RWPE1 (cell line): ENCODE data around the gene ESPNL.

Source experiments
- CTCF ChIA-PET: fragments of 350-600 bp; sonication (Branson Sonifier 250); formaldehyde crosslinking; extraction: SDS; loops from one replicate; lab custom pipeline; 2021; lab: Yijun Ruan, JAX
- POLR2A ChIA-PET: fragments of 400-600 bp; formaldehyde crosslinking; extraction: SDS; loops from one replicate; lab custom pipeline; 2020; ENCODE audit warnings: antibody characterized with exemption; ENCODE audit not compliant: low non-redundant PET; lab: Yijun Ruan, JAX
- DNase-seq: peaks from one replicate; pipeline ENCODE4 v3.0.0; 2012; ENCODE audit warnings: low spot score
- H3K27ac ChIP-seq: fragments of 450-650 bp; 2 replicates; pipeline ENCODE4 v1.5.1; 2017
- TF ChIP-seq, protein P1 (sequence below): fragments of 450-650 bp; conservative IDR thresholded peaks from 2 replicates; pipeline ENCODE4 v1.5.1; 2017; ENCODE audit warnings: low read depth, mild to moderate bottlenecking

The ESPNL gene

DNA sequence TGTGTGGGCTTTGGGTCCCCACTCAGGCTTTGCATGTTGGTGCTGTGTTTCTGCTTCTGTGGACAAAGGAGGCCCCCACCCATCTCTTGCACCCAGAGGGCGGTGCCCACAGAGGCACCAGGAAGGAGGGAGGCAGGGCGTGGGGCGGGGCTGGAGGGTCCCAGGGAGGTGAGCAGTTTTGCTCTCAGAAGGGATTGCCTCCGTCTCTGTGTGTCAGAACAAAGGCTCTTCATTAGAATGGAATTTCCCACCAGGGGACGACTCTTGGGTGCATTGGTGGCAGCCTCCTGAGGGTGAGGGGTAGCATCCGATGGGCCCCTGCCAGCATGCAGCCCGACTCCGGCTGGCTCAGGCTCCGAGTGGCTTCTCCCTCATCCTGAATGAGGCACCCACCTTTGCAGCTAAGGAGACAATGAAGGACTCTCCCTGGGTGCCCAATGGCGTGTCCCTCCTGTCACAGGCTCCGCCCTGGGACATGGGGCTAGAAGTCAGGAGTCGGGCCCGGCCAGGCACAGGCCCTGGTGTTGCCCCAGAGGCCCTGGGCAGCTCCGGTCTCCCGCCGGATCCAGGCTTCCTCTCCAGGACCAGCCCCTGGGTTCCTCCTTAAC is 51.6 kb downstream of the ESPNL start:
- TF ChIP-seq, protein P1, sequence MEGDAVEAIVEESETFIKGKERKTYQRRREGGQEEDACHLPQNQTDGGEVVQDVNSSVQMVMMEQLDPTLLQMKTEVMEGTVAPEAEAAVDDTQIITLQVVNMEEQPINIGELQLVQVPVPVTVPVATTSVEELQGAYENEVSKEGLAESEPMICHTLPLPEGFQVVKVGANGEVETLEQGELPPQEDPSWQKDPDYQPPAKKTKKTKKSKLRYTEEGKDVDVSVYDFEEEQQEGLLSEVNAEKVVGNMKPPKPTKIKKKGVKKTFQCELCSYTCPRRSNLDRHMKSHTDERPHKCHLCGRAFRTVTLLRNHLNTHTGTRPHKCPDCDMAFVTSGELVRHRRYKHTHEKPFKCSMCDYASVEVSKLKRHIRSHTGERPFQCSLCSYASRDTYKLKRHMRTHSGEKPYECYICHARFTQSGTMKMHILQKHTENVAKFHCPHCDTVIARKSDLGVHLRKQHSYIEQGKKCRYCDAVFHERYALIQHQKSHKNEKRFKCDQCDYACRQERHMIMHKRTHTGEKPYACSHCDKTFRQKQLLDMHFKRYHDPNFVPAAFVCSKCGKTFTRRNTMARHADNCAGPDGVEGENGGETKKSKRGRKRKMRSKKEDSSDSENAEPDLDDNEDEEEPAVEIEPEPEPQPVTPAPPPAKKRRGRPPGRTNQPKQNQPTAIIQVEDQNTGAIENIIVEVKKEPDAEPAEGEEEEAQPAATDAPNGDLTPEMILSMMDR, result no peak
- ChIA-PET CTCF (interaction anchor here (0.5 to 0.6 kb wide), 3 partner anchors 118 to 1142 kb away, joined by 3 to 4 read pairs (median 3); no protein-coding TSS in a partner anchor), POLR2A (no interaction called here)
- no peak for DNase-seq
- no peak overlapping the region for H3K27ac ChIP-seq

DNA sequence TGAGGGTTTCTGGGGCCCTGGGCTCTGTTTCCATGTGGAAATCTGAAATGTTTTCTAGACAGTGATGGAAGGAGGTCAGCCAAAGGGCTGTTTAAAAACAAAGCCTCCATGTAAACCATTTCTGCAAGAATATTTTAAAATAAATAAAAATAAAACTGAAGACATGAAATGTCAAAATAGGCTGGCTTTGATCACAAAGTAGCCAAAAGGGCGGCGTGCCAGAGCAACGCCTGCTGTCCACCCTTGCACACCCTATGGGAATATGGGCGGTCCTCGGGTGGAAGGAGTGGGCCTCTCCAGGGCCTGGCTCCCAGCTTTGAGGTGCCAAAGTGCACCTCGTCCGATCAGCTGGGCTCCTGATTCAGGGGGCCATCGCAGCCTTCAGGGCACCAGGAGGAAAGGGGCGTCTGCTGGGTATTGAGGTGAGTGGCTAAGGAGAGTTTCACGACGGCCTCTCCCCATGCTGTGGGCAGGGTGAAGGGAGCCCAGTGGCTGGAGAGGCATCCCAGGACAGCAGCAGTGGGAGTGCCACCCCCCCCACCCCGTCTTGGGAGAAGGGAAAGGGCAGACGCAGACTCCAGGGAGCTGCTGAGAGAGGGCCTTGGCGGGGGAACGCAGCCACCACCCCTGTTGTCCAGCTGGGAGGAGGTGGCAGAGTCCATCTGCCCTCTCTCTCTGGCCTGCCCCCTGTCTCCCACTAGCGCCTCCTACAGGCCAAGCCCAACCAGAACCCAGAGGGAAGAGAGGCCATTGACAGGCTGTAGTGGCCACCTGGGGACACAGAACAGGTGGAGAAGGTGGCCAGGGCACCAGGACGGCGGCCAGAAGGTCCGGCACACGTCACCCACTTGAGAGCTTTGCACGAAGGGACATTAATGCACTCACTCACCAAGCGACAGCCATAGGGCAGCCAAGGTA is 52.9 kb downstream of the ESPNL start:
- TF ChIP-seq, protein P1, result no peak
- ChIA-PET CTCF (interaction anchor here (0.6 kb wide), 2 partner anchors 21 to 68 kb away, joined by 4 read pairs; no protein-coding TSS in a partner anchor), POLR2A (no interaction called here)
- H3K27ac ChIP-seq, result no peak overlapping the region
- DNase-seq, result no peak

DNA sequence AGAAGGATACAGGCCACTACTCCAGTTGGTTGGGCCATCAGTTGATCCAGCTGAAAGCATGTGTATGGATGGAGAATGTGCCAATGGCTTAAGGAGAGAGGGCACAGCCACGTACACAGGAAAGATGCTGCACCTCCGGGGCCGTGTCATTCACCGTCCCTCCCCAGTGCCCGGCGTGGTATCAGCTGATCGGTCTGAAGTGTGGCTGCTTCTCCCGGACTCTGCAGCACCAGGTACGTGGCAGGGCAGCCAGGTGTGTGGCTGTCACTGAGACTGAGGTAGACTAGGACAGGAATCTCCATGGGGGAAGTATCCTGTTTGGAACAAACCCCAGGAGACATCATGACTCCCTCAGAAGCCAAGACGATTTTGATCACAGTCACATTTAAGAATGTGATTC is 54.4 kb downstream of the ESPNL start:
- TF ChIP-seq, protein P1, result no peak
- DNase-seq, result no peak
- ChIA-PET POLR2A (no interaction called here), CTCF (interaction anchor here (0.6 to 0.7 kb wide), 3 partner anchors 12 to 99 kb away, joined by 3 read pairs; no protein-coding TSS in a partner anchor)
- no peak overlapping the region for H3K27ac ChIP-seq

DNA sequence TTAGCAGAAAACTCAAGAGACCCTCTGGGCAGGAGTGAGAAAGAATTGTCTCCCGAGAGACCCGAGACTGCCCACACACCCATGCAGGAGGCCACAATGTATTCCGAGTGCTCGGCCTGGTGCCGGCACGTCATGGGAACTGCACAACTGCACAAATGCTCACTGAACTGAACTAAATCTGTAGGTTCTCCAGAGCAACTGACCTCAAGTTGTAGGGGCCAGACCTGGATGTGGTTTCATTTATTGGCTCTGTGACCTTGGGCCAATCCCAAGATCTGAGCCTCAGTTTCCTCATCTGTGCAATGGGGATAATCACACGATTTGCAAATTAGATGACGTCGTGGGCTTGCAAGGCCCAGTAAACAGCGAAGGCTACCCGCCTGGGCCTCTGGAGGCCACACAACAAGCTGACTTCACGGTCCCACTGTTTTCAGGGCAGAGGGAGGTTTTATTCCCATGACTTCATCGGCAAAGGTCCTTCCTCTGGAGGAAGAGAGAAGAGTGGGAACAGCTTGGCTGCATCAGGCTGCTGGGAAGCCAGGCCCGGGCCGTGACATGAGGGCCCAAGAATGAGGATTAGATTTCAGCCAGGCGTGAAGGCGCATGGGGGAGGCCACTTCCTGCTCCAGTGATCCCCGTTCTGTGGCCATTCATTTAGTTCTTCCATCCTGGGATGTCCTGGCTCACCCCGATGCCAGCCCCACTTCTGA is 55.1 kb downstream of the ESPNL start:
- TF ChIP-seq, protein P1, result no peak
- no peak for DNase-seq
- H3K27ac ChIP-seq, result no peak overlapping the region
- ChIA-PET CTCF (interaction anchor here (0.6 to 0.7 kb wide), 3 partner anchors 13 to 98 kb away, joined by 3 read pairs; no protein-coding TSS in a partner anchor), POLR2A (no interaction called here)

DNA sequence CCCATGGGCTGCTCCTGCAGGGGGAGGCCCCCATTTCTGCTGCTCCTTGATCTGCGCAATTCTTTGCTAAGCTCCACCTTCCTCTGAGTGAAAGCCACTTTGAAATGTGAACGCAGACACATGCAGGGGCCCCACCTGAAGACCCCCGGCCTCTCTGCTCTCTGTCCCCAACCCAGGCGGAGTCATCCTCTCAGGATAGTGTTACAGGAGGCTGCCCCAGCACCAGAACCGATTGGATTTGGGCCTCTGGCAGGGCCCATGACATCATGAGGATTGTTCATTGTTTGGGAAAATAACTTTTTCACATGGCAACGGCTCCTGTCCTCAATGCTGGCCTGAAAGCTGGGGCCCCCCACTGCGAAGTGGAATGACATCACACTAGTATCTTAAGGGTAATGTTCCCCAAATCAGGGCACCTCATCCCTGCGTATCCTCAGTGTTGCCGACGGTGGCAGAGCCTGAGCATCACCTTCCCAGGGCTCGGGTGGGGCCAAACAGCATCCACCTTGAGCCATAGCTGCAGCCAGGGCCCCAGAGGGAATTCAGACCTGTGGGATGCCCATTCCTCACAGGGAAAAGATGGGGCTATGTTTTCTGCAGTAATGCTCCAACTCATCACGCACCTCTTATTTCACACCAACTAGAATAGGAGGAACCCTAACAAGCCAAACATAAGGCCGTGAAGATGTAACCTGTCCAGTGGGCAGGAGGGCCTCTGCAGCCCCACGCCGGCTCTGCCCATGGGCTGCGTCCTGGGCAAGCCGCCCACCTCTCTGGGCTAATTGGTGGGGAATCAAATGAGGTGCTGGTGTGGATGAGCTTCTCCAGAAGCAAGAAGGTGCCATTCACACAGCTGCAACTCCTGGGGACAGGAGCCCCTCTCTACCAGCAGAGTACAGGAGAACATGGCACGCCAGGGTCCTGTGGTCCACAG is 55.9 kb downstream of the ESPNL start:
- DNase-seq, result no peak
- ChIA-PET CTCF (no interaction called here), POLR2A (no interaction called here)
- TF ChIP-seq, protein P1, result no peak
- no peak overlapping the region for H3K27ac ChIP-seq
